Sigmoid colon (tissue), 4 donors: ENCODE results near the gene SPON1.

Experiments used
- CTCF ChIP-seq, 4 experiments: fragments of 450-650 bp in 3 of 4; fragments of 200-600 bp in 1 of 4; IDR thresholded peaks; one replicate each; pipeline ENCODE4 v1.5.1; 2016 to 2019; ENCODE audit warnings: antibody characterized with exemption in 4 of 4, mild to moderate bottlenecking in 3 of 4, moderate library complexity in 2 of 4
- EP300 ChIP-seq, 4 donors: sonication (generic); formaldehyde crosslinking; IDR thresholded peaks; one replicate each; pipeline ENCODE4 v1.6.1; 2017; ENCODE audit warnings: antibody characterized with exemption in 4 of 4
- POLR2A ChIP-seq, 2 donors: fragments of 450-650 bp; IDR thresholded peaks; one replicate each; pipeline ENCODE4 v1.6.1; 2016; ENCODE audit warnings: antibody characterized with exemption in 2 of 2, mild to moderate bottlenecking in 2 of 2, moderate library complexity in 2 of 2

- TF ChIP-seq CTCF (IDR thresholded peaks at IDR 0.05) (no peak), EP300 (IDR thresholded peaks at IDR 0.05) (peak in 2 of 4 donors; percentile 39 to 49), POLR2A (IDR thresholded peaks at IDR 0.05) (no peak)
Observed at GRCh38 chr11:14312736-14313438, 350.4 kb downstream of the SPON1 start.
